Measurements from ENCODE around the gene GGCT.

GGCT gene

GRCh38 chr7:30476459-30477145, 28.0 kb downstream of the GGCT start:
- DNase-seq = no peak

- DNase-seq = peak; percentile 10
Observed at GRCh38 chr7:30475580-30475979, 29.0 kb downstream of the GGCT start.

DNA sequence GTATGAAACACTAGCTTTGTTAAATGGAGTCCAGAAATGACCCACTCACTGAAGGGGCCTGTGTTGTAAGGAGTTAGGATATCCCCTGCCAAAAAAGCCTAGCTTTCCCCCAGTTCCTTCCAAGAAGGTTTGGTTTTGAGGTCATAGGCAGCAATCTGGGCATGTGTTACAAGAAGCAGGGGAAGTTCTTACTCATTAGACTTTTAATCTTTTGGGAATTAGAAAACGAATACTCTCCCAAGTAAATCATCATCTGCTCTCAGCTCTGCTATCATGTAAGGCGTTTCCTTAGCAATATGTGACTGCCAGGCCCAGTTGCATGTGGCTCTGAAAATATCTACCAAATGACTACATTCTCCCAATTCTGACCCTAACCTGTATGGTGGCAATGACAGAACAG, 29.7 kb downstream of the GGCT start:
- no peak for DNase-seq

DNA sequence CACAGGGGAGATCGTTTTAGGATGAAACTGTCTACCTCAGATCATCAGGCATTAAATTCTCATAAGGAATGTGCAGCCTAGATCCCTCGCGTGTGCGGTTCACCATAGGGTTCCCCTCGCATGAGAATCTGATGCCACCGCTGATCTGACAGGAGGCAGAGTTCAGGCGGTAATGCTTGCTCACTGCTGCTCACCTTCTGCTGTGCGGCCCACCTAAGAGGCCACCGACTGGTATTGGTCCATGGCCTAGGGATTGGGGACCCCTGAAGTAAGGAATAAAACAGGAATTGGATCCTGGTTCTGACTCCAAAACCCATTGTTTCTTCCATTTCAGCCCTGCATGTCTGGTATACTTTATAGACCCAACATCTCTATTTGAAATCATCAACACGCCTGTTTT, 30.1 kb downstream of the GGCT start:
- no peak for DNase-seq

GRCh38 chr7:30473903-30474302, 30.7 kb downstream of the GGCT start:
- no peak for DNase-seq

- no peak for DNase-seq
Observed at GRCh38 chr7:30472784-30473775, 31.5 kb downstream of the GGCT start.

DNA sequence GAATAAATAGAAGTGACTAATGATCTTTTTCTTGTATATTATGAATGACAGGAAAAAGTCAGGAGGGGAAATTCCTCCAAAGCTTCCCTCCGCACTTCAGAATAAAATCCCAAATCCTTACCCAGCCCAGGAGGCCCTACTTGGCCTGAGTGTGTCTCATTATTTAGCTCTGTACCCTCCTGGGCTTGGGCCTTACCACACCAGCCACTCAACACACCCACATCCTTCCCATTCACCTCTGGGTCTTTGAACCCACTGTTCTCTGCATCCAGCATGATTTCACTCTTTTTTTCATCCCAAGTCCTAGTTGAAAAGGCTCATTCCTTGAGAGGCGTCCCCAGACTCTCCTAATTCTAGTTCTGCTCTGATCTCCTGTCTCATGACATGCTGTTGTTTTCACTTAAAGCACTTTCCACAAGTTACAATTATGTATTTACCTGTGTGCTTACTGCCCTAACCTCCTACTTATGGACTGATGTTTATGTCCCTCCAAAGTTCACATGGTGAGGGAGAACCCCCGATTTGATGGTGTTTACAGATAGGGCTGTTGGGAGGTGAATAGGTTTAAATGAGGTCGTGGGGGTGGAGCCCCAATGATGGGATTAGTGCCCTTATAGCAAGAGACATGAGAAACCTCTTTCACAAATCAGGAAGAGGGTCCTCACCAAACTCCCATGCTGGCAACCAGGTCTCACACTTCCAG, 32.4 kb downstream of the GGCT start:
- no peak for DNase-seq

- DNase-seq = no peak
Observed at GRCh38 chr7:30471205-30471604, 33.4 kb downstream of the GGCT start.

DNA sequence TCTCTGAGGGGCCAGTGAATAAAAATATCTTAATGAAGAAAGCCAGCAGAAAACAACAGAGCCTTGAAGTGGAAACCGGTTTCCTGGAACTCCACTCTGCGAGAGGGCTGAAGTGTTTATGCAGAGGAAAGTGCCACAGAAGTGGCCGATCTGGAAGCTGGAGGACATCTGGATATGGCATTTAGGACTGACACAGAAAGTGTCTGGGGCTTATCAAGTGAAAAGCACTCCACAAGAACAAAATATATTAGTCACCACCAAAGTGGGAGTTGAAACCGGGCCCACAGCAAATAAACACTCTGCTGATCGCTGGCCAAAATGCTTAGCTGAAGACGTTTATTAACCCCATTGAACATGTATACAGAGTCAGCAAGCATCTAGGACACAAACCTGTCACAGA, 33.9 kb downstream of the GGCT start:
- no peak for DNase-seq

GRCh38 chr7:30470163-30470770, 34.4 kb downstream of the GGCT start:
- no peak for DNase-seq

DNA sequence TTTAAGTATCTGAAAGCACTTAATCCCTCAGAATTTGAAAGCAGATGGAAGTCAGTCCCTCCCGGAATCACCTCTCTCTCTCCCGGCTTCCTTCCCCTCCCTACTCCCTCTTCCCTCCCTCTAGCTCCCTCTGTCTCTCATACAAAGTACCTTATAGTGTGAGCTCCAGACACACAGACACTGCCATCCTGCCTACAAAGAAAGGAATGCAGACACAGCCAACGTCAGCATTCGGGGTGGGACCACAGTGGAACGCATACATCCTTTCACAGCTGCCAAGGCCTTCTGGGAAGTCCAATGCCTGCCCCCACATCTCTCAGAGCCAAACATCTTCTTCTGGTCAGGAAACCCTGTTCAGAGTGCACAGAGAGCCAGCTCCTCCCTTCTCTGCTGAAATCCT, 35.3 kb downstream of the GGCT start:
- DNase-seq = no peak

GRCh38 chr7:30468791-30469190, 35.8 kb downstream of the GGCT start:
- no peak for DNase-seq

DNA sequence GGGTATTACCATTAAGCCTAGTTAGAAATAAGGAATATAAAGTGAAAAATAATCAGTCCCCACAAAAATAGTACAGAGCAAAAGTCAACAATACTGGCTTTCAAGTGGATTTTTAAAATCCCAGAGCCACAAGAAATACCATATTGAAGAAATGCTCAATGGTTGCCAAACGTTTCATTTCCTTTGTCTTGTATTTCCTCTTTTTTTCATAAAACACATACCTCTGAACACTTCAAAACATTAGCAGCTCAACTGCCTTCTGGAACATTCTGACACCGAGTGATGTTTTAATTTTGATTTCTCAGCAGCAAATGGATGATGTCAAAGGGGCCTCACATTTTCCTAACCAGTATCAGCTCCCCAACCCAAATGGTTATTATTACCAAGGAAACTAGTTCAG, 36.6 kb downstream of the GGCT start:
- no peak for DNase-seq

DNA sequence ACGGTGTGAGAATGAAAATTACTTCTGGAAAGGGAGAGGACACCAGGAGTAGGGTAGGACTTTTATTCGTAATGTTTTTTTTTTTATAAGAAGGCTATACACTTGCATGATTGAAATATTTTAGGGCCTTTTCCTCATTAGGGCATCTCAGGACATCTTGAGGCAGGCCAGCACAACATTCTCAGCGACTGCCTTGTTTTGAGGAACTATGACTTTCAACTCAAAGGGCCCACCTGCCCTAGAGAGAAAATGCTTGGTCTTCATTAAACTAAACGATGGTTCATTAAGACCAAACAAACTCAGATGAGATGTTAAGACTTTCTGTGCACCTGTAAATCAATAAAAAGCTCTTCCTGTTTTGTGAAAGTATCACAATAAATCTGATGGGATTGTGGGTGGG, 37.4 kb downstream of the GGCT start:
- no peak for DNase-seq

- no peak for DNase-seq
Observed at GRCh38 chr7:30466266-30466665, 38.4 kb downstream of the GGCT start.

DNA sequence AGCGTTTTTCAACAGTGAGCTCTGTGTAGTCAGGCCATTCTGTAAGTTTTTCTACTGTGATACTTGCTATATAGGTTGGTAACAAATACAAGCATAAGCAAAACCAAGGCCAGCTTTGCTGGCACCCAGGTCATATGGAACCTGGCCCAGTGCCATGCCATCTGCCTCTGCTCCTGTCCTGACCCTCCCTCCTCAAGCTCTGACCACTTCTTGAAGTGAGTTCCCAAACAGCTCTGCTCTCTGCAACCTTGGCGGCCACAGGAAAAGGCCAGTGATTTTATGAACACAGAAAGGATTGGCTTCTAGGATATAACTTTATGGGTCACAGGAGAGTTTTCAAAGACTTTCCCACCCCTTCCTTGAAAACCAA, 38.8 kb downstream of the GGCT start:
- DNase-seq = no peak

DNA sequence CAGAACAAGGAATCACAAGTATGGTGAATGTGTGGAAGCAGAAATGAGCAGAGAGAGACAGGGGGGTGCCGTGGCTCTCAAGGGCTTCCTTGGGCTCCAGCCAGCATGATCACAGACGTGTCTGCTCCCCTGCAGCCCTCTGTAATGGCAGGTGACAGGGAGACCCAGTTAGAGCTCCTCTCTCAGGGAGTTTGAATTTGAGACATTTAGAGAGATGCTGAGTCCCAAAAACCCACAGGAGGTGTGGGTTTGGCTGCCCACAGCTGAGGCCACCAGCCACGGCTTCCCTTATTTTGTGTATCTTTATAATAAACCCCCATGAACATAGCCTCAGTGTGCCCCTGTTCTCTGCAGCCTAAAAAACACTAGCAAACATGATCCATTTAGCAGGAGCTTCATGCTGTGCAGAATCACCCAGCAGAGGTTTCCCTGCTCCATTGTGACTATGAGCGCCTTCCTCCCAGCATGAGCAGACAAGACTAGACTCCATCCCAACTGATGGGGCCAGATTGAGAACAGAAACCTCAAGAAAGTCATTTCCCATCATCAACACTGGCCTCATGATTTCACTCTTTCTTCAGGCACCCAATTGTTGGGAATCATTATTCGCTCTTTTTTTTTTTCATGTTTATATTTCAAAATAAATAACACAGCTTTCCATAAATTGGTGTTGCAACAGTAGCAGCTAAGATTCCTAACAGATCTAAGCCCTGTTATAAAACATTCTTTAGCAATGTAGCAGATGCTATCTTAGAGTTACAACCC, 39.4 kb downstream of the GGCT start:
- DNase-seq = no peak

GRCh38 chr7:30464231-30464671, 40.4 kb downstream of the GGCT start:
- DNase-seq = no peak

DNA sequence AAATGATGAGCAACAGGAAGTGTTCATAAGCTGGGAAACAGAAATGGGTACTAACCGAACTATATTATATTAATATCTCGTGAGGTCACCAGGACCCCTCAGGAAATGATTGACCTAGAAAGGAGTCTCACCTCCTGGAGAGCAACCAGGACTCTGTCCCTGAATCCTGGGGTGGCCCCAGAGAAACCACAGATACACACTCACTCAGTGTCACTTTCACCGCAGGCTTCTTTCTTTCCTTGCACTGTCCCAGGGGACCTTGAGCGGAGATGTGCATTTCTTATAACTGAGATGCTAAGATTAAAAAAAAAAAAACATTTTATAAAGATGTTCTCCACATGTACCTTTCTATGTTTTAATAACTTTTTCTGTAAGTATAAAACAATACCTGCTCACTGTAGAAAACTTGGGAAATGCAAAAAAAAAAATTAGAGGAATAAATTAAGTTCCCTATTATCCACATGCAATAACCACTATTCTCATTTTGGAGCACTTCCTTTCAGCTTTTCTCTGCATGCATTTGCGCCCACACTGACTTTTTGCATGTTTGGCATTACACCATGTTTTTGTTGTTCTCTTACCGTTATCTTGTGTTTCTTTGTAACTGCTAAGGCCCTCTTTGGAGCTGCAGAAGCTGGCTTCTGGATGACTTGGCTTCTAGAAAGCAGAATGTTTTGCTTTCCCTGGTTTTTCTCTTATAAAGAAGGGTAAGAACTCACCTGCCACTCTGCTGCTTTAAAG, 41.1 kb downstream of the GGCT start:
- no peak for DNase-seq

GRCh38 chr7:30462179-30462578, 42.5 kb downstream of the GGCT start:
- DNase-seq = no peak

- no peak for DNase-seq
Observed at GRCh38 chr7:30460246-30460633, 44.4 kb downstream of the GGCT start.

Data from activated CD4-positive, alpha-beta T cell treated with anti-CD3 and anti-CD28 coated beads, Interleukin-2, Interleukin-6, amounts not matched to agents 100 ng/mL and 50 ng/mL, durations not matched to agents 16 hours and 8 hours (primary cell).